ENCODE data around the gene SPOCK1.

The SPOCK1 gene

DNA sequence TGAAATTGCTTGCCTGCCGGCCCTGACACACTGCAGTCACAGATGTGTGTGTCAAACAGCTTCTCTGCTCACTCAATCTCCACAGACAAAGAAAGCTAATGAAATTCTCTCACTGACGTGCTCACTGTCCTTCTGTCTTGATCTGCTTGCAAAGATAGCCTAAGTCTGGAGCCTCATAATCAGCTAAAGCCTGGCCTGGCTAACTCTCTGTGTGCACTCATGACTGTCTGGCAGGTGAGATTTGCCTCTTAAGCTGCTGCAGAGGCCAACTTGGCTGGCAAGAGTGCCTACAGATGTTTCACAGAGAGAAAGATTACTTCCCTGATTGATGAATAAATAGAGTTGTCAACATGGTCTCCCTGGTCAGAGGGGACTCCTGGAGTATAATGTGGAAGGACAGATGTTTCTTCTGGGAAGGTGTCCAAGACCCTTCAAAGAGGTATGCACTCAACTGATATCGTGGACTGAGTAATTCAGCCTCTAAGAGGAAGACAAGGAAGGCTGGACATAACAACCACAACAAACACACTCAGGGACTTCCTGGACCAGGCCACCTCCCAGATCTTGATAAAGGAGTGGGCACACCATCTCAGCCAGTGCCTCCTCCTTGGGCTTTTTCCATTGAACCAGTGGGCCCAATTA is 362.0 kb downstream of the SPOCK1 start:
- no peak for TF ChIP-seq CTCF (IDR thresholded peaks at IDR 0.05; ENCODE audit: low read depth, low read length)
- Histone ChIP-seq H3K4me1 (no peaks in the 10 kb centered on the region), H3K27me3 (no peaks in the 10 kb centered on the region), H3K36me3 (no peaks in the 10 kb centered on the region), H3K4me3 (ENCODE audit: low read depth, low read length) (no peak overlapping the region), H3K9me3 (no peaks in the 10 kb centered on the region)
- DNase-seq = no peak

- H3K36me3 ChIP-seq = no peaks in the 10 kb centered on the region
- no peaks in the 10 kb centered on the region for H3K9me3 ChIP-seq
- H3K4me3 ChIP-seq (ENCODE audit: low read depth, low read length) = no peak overlapping the region
- no peak for TF ChIP-seq CTCF (IDR thresholded peaks at IDR 0.05; ENCODE audit: low read depth, low read length)
- DNase-seq = no peak
- no peaks in the 10 kb centered on the region for H3K27me3 ChIP-seq
- H3K4me1 ChIP-seq = no peaks in the 10 kb centered on the region
Measured at GRCh38 chr5:137134920-137135532, 364.1 kb downstream of the SPOCK1 start.

GRCh38 chr5:137129886-137130680 is 369.0 kb downstream of the SPOCK1 start:
- Histone ChIP-seq H3K4me1 (no peaks in the 10 kb centered on the region), H3K36me3 (no peaks in the 10 kb centered on the region), H3K9me3 (no peaks in the 10 kb centered on the region), H3K4me3 (ENCODE audit: low read depth, low read length) (no peak overlapping the region), H3K27me3 (no peaks in the 10 kb centered on the region)
- no peak for TF ChIP-seq CTCF (IDR thresholded peaks at IDR 0.05; ENCODE audit: low read depth, low read length)
- no peak for DNase-seq

DNA sequence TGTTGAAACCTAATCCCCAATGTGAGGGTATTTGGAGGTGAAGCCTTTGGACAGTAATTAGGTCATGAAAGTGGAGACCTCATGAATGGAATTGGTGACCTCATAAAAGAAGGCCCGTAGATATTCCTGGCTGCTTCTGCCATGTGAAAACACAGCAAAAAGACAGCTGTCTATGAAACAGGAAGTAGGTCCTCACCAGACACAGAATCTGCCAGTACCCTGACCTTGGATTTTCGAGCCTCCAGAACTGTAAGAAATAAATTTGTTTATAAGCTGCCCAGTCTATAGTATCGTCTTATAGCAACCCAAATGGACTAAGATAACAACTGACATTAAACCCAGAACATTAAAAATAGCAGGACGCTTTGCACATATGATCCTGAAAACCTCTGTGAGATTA is 371.1 kb downstream of the SPOCK1 start:
- Histone ChIP-seq H3K36me3 (no peaks in the 10 kb centered on the region), H3K4me3 (ENCODE audit: low read depth, low read length) (no peak overlapping the region), H3K4me1 (no peaks in the 10 kb centered on the region), H3K9me3 (no peaks in the 10 kb centered on the region), H3K27me3 (no peaks in the 10 kb centered on the region)
- DNase-seq = no peak
- TF ChIP-seq CTCF (IDR thresholded peaks at IDR 0.05; ENCODE audit: low read depth, low read length) = no peak

- Histone ChIP-seq H3K9me3 (no peaks in the 10 kb centered on the region), H3K27me3 (no peaks in the 10 kb centered on the region), H3K4me1 (no peaks in the 10 kb centered on the region), H3K36me3 (no peaks in the 10 kb centered on the region), H3K4me3 (ENCODE audit: low read depth, low read length) (no peak overlapping the region)
- no peak for DNase-seq
- no peak for TF ChIP-seq CTCF (IDR thresholded peaks at IDR 0.05; ENCODE audit: low read depth, low read length)
Measured at GRCh38 chr5:137126829-137127228, 372.3 kb downstream of the SPOCK1 start.

- no peaks in the 10 kb centered on the region for H3K27me3 ChIP-seq
- no peak for DNase-seq
- no peaks in the 10 kb centered on the region for H3K36me3 ChIP-seq
- no peak overlapping the region for H3K4me3 ChIP-seq (ENCODE audit: low read depth, low read length)
- TF ChIP-seq CTCF (IDR thresholded peaks at IDR 0.05; ENCODE audit: low read depth, low read length) = no peak
- no peaks in the 10 kb centered on the region for H3K9me3 ChIP-seq
- no peaks in the 10 kb centered on the region for H3K4me1 ChIP-seq
Measured at GRCh38 chr5:137122558-137122957, 376.6 kb downstream of the SPOCK1 start.

Data from BE2C (cell line).